NCI-H2227 (cell line): Measurements from ENCODE around the gene MBNL3.

Experiments used
- DNase-seq: peaks from one replicate; lab custom pipeline; 2025; ENCODE audit not compliant: unreplicated experiment; lab: John Stamatoyannopoulos, UW

Gene MBNL3

GRCh38 chrX:132488819-132489577 lies at the start of gene MBNL3:
Gene MBNL3 (minus strand): TSS chrX:132489038. CDS start chrX:132439611, 49,427 bp downstream.
- DNase-seq: peak; percentile 30

- DNase-seq: no peak
These were observed 44.6 kb upstream of the MBNL3 start for GRCh38 chrX:132533409-132533808.

- no peak for DNase-seq
These were observed 44.1 kb upstream of the MBNL3 start for GRCh38 chrX:132532913-132533312.

GRCh38 chrX:132532097-132532496 lies 43.3 kb upstream of the MBNL3 start:
- no peak for DNase-seq

GRCh38 chrX:132520792-132521191 lies 32.0 kb upstream of the MBNL3 start:
- DNase-seq: no peak

- no peak for DNase-seq
These were observed 31.4 kb upstream of the MBNL3 start for GRCh38 chrX:132520213-132520612.

GRCh38 chrX:132518401-132518800 lies 29.6 kb upstream of the MBNL3 start:
- no peak for DNase-seq

GRCh38 chrX:132508834-132509233 lies 20.0 kb upstream of the MBNL3 start:
- no peak for DNase-seq

GRCh38 chrX:132505116-132505515 lies 16.3 kb upstream of the MBNL3 start:
- DNase-seq: no peak

GRCh38 chrX:132504417-132504816 lies 15.6 kb upstream of the MBNL3 start:
- no peak for DNase-seq

- DNase-seq: no peak
These were observed 12.8 kb upstream of the MBNL3 start for GRCh38 chrX:132501606-132502005.

- no peak for DNase-seq
These were observed 8.6 kb upstream of the MBNL3 start for GRCh38 chrX:132497432-132497831.

- DNase-seq: no peak
These were observed 4.3 kb upstream of the MBNL3 start for GRCh38 chrX:132493095-132493494.

- no peak for DNase-seq
These were observed 2.4 kb upstream of the MBNL3 start for GRCh38 chrX:132491191-132491590.

GRCh38 chrX:132489578-132490419 lies 961 bp upstream of the MBNL3 start:
- DNase-seq: peak; percentile 22

GRCh38 chrX:132488180-132488705 lies 595 bp downstream of the MBNL3 start:
- no peak for DNase-seq

GRCh38 chrX:132486599-132487178 lies 2.1 kb downstream of the MBNL3 start:
- no peak for DNase-seq

- no peak for DNase-seq
These were observed 4.9 kb downstream of the MBNL3 start for GRCh38 chrX:132483951-132484350.

GRCh38 chrX:132483488-132483887 lies 5.3 kb downstream of the MBNL3 start:
- no peak for DNase-seq

- DNase-seq: no peak
These were observed 6.2 kb downstream of the MBNL3 start for GRCh38 chrX:132482632-132483031.

- no peak for DNase-seq
These were observed 7.4 kb downstream of the MBNL3 start for GRCh38 chrX:132481449-132481848.
